ENCODE results near the gene PCSK2. TPM values are rescaled to one million over a fixed set of nuclear protein-coding genes. Genes with fewer than 3 reads are reported as not detected.

PCSK2 gene
- polyA plus RNA-seq, 3 donors = 0.71 to 0.85 (median 0.78) TPM

DNA sequence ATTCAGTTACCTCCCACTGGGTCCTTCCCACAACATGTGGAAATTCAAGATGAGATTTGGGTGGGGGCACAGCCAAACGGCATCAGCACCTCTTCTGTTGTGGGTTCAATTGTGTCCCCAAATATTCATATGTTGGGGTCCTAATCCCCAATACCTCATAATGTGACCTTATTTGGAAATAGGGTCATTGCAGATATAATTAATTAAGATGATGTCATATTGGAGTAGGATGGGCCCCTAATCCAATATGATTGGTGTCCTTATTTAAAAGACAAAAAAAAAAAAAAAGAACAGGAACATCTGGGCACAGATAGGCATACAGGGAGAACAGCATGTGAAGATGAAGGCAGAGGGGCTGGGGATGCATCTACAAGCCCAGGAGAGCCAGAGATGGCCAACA lies 214.9 kb downstream of the PCSK2 start:
- DNase-seq (ENCODE audit: low read depth in 3 of 3, low spot score in 2 of 3) = no peak

DNA sequence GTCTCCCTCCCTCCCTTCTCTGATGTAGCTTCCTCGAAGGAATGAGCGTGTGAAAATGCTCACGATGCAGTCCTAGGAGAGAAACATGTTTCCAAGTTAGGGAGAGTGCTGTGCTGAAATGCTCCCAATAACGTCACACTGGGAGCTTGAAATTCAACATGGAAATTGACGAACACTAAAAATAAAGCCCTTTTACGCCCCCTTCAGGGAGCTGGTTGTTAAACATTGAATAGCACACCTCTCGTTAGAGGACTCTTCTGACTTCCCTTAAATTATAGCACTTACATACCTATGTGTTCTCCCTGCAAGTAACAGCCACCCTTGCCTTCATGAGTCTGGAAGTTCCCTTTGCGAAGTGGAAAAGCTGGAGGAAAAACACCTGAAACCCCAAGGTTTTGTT lies 215.7 kb downstream of the PCSK2 start:
- DNase-seq (ENCODE audit: low read depth in 3 of 3, low spot score in 2 of 3) = no peak

DNA sequence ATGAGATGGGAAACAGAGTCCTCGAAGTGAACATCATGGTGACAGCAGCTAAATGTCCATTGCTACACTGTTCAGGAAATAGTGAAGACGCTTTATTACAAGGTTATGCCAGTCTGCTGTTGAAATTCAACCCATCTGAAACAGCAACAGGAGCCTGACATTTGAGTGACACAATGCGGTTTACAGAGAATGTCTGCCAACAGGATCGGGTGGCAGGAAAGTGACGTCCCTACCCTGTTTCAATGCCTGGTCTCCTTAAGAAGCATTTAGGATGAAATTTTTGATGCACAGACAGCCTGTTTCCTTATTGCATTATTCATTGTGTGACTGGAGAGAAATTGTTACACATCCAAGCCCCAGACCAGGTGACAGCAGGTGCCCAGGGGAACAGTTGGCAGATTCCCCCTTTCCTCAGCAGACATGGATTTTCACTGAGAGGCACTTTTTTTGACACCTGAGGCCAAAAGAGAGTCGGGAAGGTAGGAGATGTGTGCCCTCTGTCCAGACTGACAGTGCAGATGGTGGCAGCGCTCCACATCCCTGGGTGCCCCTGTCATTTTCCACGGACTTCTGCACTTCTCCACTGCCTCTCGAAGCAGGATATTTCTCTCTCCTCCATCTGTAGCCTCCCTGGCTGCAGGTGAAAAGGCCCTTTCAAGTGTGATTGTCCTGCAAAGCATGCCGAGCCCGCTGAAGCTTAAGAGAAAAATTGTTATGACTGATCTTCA lies 216.5 kb downstream of the PCSK2 start:
- no peak for DNase-seq (ENCODE audit: low read depth in 3 of 3, low spot score in 2 of 3)

DNA sequence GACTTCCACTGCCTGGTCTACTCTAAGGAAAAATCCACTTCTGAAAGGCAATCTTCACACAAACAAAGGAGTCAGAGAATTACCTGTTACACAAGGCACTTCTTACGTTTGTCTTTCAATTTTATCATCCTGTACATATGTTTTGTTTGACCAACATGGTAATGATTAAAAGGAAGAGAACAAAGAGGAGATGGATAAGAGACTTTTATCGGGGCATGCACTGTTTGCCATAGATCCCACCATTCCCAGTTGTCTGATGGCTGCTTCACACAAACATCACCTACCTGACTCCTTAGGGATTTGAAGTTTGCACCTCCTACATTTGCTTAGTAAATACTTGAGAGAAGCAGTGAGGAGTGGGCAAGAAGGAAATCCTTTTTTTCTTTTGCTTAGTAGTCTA lies 217.3 kb downstream of the PCSK2 start:
- DNase-seq (ENCODE audit: low read depth in 3 of 3, low spot score in 2 of 3) = no peak

DNA sequence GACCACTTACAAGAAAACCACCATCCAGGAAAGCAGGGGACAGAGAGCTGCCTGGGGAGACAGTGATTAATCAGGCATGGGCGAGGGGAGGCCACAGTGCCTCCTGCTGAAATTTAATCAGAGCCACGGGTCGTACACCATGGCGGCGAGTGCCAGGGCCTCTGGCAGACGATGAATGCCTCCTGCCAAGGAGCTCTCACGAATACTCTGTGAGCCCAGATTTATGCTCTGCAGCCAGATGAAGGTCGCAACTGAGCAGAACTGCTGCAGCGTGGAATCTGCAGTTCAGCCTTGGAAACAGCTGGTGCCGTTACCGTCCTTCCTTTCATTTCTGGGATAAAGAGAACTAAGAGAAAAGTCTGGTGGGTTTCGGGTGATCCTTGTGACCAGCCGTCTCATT lies 218.7 kb downstream of the PCSK2 start:
- DNase-seq (ENCODE audit: low read depth in 3 of 3, low spot score in 2 of 3) = no peak

DNA sequence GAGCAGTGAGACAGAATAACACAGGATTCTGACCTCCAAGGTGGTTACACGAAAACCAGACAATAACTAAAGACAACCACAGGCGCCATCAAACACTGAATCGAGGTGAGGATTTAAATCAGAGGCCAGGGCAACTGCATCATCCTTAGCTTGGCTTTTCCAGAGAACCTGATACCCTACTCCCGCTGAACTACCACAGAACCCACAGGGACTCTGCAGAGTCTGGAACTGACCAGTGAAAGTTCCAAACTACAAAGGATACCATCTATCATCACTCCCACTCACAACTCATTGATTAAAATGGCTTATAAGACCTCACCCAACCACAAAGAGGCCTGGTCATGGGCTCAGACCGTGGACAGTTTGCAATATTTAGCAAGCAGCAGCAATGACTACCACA lies 219.3 kb downstream of the PCSK2 start:
- no peak for DNase-seq (ENCODE audit: low read depth in 3 of 3, low spot score in 2 of 3)

DNA sequence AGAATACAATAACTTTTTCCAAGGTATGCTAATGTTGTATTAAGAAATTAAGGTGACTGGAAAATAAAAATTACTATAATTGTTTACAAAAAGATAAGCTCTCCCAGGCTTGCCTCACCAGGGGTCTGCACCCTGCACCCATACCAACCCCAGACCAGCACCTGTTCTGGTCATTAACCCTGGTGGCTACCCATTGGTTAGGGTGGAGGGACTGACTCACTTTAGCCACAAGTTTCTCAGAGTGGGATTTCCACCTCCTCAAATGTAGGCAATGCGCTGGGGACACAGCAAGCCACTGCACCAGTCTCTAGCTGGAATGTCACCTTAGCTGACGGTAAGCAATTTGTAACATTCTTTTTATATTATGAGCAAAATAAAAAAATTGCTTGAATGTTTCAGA lies 221.2 kb downstream of the PCSK2 start:
- DNase-seq (ENCODE audit: low read depth in 3 of 3, low spot score in 2 of 3) = no peak

DNA sequence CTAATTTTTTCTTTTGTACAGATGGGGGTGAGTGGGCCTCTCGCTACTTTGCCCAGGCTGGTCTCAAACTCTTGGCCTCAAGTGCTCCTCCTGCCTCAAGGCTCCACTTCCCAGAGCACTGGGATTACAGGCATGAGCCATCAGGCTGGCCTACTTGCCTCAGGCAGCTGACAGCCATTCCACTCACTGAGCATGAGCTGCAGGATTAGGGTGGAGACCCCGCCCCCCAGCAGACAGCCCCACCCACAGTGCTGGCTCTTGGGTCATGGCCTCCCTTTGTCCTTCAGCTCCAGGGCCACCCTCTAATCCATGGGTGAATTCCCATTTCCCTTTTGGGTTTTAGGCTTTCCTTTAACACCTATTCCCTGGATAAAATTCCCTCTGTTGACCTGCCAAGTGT lies 222.2 kb downstream of the PCSK2 start:
- no peak for DNase-seq (ENCODE audit: low read depth in 3 of 3, low spot score in 2 of 3)

DNA sequence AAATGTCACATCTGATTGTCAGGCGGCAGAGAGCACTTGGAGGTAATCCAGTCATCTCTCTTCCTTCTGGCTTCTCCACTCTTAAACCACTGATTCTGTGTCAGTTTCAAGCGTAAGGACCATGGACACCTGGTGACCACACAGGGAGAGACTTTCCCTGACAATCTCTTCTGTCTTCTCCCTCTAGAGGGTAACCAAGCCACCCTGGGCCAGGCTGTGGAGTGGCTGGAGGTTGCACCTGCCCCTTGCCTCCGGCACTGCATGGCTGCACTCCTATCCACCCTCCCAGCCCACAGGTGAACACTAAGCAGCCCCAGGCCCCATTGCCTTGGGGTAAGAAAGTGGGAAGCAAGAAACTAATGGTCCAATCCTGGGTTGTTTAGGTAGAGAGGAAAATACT lies 225.6 kb downstream of the PCSK2 start:
- no peak for DNase-seq (ENCODE audit: low read depth in 3 of 3, low spot score in 2 of 3)

DNA sequence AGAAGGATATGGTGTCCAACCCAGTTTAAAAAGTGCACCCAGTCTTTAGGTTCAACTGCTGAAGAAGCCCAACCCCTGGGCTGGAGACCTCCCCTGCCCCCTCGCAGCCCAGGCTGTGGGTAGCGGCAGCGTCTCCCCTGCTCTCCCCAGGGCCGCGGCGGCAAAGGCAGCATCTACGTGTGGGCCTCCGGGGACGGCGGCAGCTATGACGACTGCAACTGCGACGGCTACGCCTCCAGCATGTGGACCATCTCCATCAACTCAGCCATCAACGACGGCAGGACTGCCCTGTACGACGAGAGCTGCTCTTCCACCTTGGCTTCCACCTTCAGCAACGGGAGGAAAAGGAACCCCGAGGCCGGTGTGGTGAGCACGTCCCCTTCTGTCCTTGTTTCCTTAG lies 226.8 kb downstream of the PCSK2 start:
- DNase-seq (ENCODE audit: low read depth in 3 of 3, low spot score in 2 of 3) = no peak

DNA sequence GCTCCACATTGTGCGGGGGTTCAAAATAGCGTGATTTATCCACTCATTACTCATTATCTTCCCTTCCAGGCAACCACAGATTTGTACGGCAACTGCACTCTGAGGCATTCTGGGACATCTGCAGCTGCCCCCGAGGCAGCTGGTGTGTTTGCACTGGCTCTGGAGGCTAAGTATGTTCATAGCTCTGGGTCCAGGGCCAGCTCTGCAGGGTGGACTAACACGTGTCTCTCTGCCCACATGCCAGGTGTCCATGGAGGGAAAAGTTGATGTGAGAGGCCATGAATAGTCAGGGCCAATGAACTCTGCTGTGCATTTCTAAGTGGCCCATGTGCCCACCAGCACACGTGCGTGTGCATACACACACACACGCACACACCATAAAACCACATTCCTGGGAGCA lies 229.4 kb downstream of the PCSK2 start:
- DNase-seq (ENCODE audit: low read depth in 3 of 3, low spot score in 2 of 3) = no peak

DNA sequence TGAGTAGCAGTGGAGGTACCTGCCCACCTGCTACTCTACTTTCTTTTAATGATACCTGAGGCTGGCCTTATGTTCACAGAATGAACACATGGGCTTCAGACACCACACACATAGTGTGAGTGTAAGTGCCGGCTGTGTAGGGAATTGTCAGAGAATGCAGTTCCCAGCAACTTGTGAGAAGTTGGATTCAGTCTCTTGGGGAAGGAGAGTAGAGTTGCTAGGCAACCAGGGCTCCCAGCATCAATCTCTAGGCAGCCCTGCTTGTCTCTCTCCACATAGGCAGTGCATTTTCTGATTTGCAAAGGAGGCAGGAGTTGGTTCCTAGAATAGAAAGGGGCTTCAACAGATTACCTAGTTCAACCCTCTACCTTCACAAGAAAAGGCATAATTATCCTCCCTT lies 230.2 kb downstream of the PCSK2 start:
- no peak for DNase-seq (ENCODE audit: low read depth in 3 of 3, low spot score in 2 of 3)

DNA sequence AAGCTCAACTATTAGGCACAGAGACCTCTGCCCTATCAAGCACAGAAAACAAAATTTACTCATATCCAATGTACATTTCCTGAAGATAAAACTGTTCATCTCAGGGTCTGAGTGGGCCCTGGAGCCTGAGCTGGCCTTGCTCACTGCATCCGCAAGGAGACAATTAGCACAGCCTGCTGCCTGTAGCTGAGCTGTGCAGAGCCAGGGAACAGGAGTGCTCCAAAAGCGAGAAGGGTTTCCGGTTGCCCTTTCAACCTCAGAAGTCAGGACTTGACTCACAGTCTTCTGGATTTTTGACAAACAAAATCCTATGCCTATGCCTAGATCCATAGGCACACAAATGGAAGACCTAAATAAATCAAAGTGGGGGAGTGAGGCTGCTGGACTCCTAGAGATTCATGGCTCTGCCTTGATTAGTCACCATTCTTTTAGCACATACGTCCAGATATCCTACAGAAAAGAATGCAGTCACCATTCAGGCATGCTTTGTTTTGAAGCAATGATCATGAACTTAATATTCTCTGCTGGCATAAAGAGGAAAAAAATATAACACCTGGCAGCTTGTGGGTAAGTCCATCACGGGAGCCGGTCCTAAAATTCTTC lies 230.8 kb downstream of the PCSK2 start:
- no peak for DNase-seq (ENCODE audit: low read depth in 3 of 3, low spot score in 2 of 3)

DNA sequence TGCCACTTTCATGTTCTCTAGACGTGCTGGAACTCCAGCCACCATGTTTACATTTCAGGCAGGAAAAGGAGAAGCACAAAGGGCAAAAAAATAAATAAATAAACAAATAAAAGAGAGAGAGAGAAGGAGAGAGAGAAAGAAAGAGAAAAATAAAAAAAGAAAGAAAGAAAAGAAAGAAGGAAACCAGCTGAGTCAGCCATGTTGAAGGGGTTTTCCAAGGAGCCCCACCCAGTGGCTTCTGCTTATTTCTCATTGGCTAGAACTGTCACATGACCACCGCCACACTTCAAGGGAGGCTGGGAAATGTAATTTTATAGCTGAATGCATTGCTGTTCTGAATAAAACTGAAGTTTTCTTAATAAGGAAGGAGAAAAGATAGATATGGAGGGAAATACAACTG lies 233.3 kb downstream of the PCSK2 start:
- DNase-seq (ENCODE audit: low read depth in 3 of 3, low spot score in 2 of 3) = no peak

DNA sequence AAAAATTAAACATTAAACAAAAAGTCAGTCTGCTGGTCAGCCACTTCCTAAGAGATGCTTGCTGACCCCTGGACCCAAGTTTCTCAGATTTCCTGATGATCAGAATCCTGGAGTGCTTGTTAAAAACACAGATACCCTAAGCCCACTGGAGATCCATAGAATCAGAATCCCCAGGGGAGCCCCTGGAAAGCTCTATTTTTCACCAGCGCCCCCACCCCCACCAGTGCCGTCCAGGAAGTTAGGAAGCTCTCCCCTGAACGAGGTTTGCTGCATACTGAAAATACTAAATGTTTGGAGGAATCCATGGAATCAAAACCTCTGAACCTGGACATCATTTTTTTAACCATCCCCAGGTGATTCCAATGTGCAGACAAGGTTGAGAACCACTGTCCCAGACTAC lies 235.1 kb downstream of the PCSK2 start:
- no peak for DNase-seq (ENCODE audit: low read depth in 3 of 3, low spot score in 2 of 3)

DNA sequence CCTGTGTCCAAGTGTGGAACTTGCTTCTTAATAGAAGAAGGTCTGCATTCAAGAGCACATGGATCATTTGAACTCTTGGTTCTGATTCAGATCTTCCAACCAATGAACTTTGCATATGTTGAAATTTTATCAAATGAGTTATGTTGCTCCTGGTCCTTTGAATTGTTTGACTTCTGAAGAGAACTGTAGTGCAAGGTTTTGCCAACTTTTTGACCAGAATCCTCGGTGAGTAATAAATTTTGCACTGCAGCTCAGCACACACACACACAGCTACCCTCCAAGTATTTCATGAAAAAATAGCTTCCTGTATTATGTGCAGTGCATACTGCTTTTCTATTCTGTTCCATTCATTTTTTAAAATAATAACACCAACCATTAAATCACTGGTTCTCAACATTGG lies 236.9 kb downstream of the PCSK2 start:
- no peak for DNase-seq (ENCODE audit: low read depth in 3 of 3, low spot score in 2 of 3)

DNA sequence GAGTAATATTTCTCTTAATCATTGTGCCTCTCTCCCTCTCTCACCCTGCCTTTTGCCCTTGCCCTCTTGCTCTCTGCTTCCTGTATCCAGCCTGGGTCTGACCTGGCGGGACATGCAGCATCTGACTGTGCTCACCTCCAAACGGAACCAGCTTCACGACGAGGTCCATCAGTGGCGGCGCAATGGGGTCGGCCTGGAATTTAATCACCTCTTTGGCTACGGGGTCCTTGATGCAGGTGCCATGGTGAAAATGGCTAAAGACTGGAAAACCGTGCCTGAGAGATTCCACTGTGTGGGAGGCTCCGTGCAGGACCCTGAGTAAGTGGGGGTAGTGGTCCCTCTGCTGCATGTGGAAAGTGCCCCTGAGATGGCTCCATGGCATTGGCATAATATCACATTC lies 238.4 kb downstream of the PCSK2 start:
- DNase-seq (ENCODE audit: low read depth in 3 of 3, low spot score in 2 of 3) = no peak

DNA sequence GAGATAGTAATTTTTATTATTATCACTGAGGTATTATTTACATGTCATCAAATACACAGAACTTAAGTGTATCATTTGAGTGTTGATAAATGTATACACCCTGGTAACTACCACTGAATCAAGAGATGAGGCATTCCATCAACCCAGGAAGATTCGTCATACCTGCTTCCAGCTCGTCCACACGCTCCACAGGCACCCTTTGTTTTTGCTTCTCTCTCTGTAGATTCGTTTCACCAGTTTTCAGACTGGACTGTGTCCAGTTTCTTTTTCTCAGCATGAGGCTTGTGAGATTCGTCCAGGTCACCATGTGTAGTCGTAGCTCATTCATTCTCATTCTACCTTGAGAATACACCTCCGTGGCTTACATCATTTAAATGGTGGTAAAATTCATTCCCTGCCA lies 239.8 kb downstream of the PCSK2 start:
- DNase-seq (ENCODE audit: low read depth in 3 of 3, low spot score in 2 of 3) = no peak

DNA sequence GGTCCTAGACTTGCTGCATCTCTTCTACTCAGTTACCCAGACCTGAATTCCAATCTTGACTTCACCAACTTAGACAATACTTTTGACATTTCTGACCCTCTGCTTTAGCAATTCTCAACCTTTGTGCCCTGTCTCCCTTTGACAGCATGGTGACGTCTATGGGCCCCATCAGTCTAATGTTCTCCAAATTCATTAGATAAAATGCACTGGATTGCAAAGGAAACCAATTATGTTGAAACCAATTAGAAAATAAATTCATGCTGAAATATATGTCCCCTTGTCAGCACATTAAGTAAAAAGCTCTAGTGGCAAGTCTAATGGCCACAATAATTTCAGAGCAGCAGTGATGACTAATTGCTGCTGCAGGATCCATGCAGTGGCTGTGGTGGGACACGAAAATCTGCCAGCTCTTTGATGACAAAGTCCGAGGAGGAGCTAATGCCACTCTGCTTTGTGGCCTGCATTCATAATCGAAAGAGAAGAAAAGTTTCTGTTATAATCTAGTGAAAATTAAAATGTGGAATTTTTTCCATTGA lies 240.3 kb downstream of the PCSK2 start:
- no peak for DNase-seq (ENCODE audit: low read depth in 3 of 3, low spot score in 2 of 3)

DNA sequence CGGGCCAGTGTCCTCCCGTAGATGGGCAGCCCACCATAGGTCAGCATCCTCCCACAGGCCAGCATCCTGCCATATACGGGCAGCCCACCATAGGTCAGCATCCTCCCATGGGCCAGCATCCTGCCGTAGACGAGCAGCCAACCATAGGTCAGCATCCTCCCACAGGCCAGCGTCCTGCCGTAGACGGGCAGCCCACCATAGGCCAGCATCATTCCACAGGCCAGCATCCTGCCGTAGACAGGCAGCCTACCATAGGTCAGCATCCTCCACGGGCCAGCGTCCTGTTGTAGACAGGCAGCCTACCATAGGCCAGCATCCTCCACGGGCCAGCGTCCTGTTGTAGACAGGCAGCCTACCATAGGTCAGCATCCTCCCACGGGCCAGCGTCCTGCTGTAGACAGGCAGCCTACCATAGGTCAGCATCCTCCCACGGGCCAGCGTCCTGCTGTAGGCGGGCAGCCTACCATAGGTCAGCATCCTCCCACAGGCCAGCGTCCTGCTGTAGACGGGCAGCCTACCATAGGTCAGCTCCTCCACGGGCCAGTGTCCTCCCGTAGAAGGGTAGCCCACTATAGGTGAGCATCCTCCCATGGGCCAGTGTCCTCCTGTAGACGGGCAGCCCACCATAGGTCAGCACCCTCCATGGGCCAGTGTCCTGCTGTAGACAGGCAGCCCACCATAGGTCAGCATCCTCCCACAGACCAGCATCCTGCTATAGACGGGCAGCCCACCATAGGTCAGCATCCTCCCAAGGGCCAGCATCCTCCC lies 241.4 kb downstream of the PCSK2 start:
- no peak for DNase-seq (ENCODE audit: low read depth in 3 of 3, low spot score in 2 of 3)

DNA sequence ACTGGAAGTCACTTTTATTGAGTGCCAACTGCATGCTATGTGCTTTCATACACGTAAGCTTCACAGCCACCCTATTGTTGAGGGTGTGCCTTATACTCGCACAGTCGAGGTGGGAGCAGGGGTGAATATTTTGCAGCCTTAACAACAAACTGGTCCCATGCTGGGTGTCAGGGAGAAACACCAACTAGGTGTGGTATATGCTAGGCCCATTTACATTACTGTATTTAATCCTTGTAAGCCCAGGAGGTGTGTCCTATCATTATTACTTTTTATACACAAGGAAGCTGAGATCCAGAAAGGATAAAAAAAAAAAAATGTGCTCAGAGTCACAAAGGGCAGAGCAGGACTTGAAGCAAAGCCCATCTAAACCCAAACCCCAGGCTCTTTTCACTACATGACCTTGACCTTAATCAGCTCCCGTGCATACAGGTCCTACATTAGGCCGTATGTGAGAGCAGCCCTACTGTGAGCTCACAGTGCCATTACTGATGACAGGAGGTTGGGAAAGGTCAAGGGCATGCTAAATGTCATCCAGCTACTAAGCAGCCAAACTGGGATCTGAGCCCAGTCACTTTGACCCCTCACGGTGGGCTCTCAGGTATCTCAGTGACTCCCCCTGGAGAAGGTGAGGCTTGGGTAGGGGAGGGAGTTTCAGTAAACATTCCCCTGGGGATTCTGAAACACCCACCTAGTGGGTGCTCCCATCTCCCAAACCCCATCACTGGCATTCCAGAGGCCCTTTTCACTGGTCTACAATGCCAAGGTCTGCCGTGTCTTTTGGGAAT lies 242.6 kb downstream of the PCSK2 start:
- DNase-seq (ENCODE audit: low read depth in 3 of 3, low spot score in 2 of 3) = no peak

All from right renal cortex interstitium (tissue), 3 donors.